Adrenal gland (tissue), 19 donors: ENCODE data around the gene FOXB1. TPM values are rescaled to one million over a fixed set of nuclear protein-coding genes. Genes with fewer than 3 reads are reported as not detected.
A peak's percentile ranks its signal among the peaks of the same experiment; 100 is the strongest.

Source experiments
- DNase-seq, 7 donors: peaks; one replicate each; pipeline ENCODE4 v3.0.0-alpha.2; 2019 to 2020
- H3K27ac ChIP-seq, 5 donors: fragments of 200-600 bp; sonication (generic) in 4 of 5; 1 replicate in 3 of 5; 2 replicates in 2 of 5; pipeline versions ENCODE4 v1.5.1 to v1.8.0; 2016 to 2020; ENCODE audit warnings: mild to moderate bottlenecking in 1 of 5
- H3K27me3 ChIP-seq: fragments of 200-600 bp; 2 replicates; pipeline ENCODE4 v1.8.0; 2021
- H3K36me3 ChIP-seq, 2 donors: fragments of 200-600 bp; replicated peaks in 1 of 2; 1 replicate in 1 of 2; 2 replicates in 1 of 2; pipeline versions ENCODE4 v1.5.1 to v1.8.0; 2018 to 2022
- H3K4me1 ChIP-seq, 2 donors: fragments of 200-600 bp; replicated peaks in 1 of 2; 1 replicate in 1 of 2; 2 replicates in 1 of 2; pipeline versions ENCODE4 v1.5.1 to v1.8.0; 2018 to 2021
- H3K4me3 ChIP-seq, 4 donors: fragments of 200-600 bp; sonication (generic) in 3 of 4; one replicate each; pipeline ENCODE4 v1.5.1; 2016 to 2018
- H3K9me3 ChIP-seq, 3 donors: fragments of 200-600 bp; sonication (generic) in 1 of 3; replicated peaks in 1 of 3; 1 replicate in 2 of 3; 2 replicates in 1 of 3; pipeline versions ENCODE4 v1.5.1 to v1.8.0; 2016 to 2021
- POLR2A ChIP-seq, 2 donors: fragments of 450-650 bp; IDR thresholded peaks; one replicate each; pipeline ENCODE4 v1.6.1; 2017; ENCODE audit warnings: antibody characterized with exemption in 2 of 2, mild to moderate bottlenecking in 2 of 2, moderate library complexity in 1 of 2
- WGBS, 4 donors: extraction: QIAGEN DNeasy Blood & Tissue Kit in 2 of 4; methylation state at CpG; one replicate each; pipeline versions ENCODE4 v1.1.5 to v1.1.7; 2013 to 2017; 5-methylcytosine and 5-hydroxymethylcytosine counted together
- intact Hi-C, 2 donors: fragments of 100-400 bp; cut with DNase I; formaldehyde crosslinking; loops; one replicate each; pipeline versions ENCODE4 v1.14.1 to v1.15.0; 2022 to 2023
- long read RNA-seq, 10 donors: library from polyadenylated mRNA in 3 of 10; unstranded in 2 of 10; stranded (forward) in 1 of 10; transcript quantifications; one replicate each; pipeline ENCODE4 v2.0.0 and lab custom pipeline, GENCODE V29; 2021 to 2026
- polyA plus RNA-seq, 3 donors: library from polyadenylated mRNA; stranded (reverse); fragments of 200-250 nt in 2 of 3; fragments of 350-450 nt in 1 of 3; fragmentation: Illumina TruSeq in 1 of 3; extraction: RNeasy Lipid Tissue Mini Kit (QIAGEN cat#74804) in 1 of 3; gene quantifications; one replicate each; pipeline ENCODE4 v1.2.3, GENCODE V29; 2013 to 2014
- total RNA-seq, 9 donors: library from RNA; depleted of rRNA in 4 of 9; stranded (reverse); fragments of >200 nt in 4 of 9; fragments of 120-200 nt in 1 of 9; fragmentation: NEBNext Ultra II Directional in 1 of 9; extraction: Animal tissue kit (Norgen Biotek cat#: 25700) in 1 of 9; gene quantifications; one replicate each; pipeline versions ENCODE4 v1.1.0 to v1.2.4, GENCODE V29; 2013 to 2023
- TF ChIP-seq, protein P1 (sequence below), 6 experiments: fragments of 450-650 bp in 4 of 6; fragments of 200-600 bp in 2 of 6; sonication (generic) in 1 of 6; IDR thresholded peaks; 1 replicate in 5 of 6; 2 replicates in 1 of 6; pipeline versions ENCODE4 v1.5.1 to v1.8.0; 2016 to 2021; ENCODE audit warnings: antibody characterized with exemption in 6 of 6, mild to moderate bottlenecking in 2 of 6, moderate library complexity in 1 of 6
- donor health status: healthy with polysubstance abuse.
- donor health status: Bipolar disorder and iron deficiency.
- donor health status: DM: yes; HTN: yes; CAD: no.
- donor health status: DM: no; HTN: no; CAD: no.
- donor health status: DM: no; HTN: no; CAD: no.
- donor health status: DM: yes; HTN: yes; CAD: no.

Gene FOXB1
- total RNA-seq: not detected
- polyA plus RNA-seq: not detected
- long read RNA-seq, donor 1: 0 reads
- long read RNA-seq, donor 2: 0 reads
- long read RNA-seq, donor 3: 0 reads
- long read RNA-seq, donor 4: 0 reads
- long read RNA-seq, donor 5: 0 reads
- long read RNA-seq, donor 6: 0 reads
- long read RNA-seq, donor 7: 0 reads
- long read RNA-seq, donor 8: 0 reads
- long read RNA-seq, donor 9: 0 reads
- long read RNA-seq, donor 10: 0 reads

DNA sequence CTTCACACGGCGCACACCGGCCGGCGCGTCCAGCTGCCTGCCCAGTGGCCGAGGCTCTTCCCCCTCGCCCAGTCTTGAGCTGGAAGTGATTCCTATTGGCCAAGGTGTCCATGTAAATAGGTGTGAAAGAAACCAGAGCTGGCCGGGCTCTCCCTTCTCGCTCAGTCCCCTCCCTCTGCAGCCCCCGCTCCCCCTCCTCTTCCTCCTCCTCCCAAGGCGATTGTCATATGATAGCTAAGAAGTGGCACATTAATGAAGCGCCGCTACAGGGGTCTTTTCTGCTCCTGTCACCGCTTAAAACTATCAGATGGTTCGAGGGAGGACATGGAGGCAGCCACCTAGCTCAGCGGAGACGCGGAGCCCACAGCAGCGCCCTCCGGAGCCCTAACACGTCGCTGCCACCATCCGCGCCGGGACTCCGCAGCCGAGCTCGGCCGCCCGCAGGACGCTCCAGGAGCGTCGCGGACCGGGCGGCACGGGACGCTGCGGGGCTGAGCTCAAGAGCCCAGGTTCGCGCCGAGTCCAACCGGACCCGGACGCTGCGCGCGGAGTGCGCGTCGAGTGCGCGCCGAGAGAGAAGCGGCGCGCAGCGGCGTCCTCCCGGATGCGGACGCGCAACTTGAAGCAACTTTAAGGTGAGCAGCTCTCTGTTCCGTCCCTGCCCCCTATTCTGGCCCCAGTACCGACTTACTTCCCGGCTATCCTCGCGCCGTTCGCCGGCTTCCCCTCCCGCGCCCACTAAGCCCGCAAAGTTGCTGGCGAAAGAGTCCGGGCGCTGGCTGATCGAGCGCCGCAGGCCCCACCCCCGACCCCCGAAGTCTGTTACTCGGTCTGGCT is at the start of gene FOXB1:
Gene FOXB1, plus strand, starts transcription at position 303 of the 837 bp plus-strand sequence. CDS start 653 bp downstream, outside the sequence.
- H3K36me3 ChIP-seq: no peaks in the 10 kb centered on the region
- H3K27me3 ChIP-seq: peaks cover 98% of the 10 kb centered on the region
- 1 to 6% (median 3%) methylated on average over 28 to 84 of the region's 84 CpGs for WGBS, 4 donors
- DNase-seq: no peak
- H3K4me1 ChIP-seq: peaks cover 16 to 30% of the 10 kb centered on the region in 2 donors
- intact Hi-C loops: no loop called here
- H3K27ac ChIP-seq: no peak within 1 kb of the TSS
- H3K4me3 ChIP-seq: peak within 1 kb of the TSS in 1 of 4 donors; percentile 46
- TF ChIP-seq, protein P1, sequence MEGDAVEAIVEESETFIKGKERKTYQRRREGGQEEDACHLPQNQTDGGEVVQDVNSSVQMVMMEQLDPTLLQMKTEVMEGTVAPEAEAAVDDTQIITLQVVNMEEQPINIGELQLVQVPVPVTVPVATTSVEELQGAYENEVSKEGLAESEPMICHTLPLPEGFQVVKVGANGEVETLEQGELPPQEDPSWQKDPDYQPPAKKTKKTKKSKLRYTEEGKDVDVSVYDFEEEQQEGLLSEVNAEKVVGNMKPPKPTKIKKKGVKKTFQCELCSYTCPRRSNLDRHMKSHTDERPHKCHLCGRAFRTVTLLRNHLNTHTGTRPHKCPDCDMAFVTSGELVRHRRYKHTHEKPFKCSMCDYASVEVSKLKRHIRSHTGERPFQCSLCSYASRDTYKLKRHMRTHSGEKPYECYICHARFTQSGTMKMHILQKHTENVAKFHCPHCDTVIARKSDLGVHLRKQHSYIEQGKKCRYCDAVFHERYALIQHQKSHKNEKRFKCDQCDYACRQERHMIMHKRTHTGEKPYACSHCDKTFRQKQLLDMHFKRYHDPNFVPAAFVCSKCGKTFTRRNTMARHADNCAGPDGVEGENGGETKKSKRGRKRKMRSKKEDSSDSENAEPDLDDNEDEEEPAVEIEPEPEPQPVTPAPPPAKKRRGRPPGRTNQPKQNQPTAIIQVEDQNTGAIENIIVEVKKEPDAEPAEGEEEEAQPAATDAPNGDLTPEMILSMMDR (IDR thresholded peaks at IDR 0.05): no peak
- no peak for TF ChIP-seq POLR2A (IDR thresholded peaks at IDR 0.05)
- H3K9me3 ChIP-seq: no peaks in the 10 kb centered on the region

GRCh38 chr15:59958288-59958687 is 45.8 kb upstream of the FOXB1 start:
- TF ChIP-seq POLR2A (IDR thresholded peaks at IDR 0.05): no peak
- TF ChIP-seq, protein P1 (IDR thresholded peaks at IDR 0.05): no peak
- intact Hi-C loops: no loop called here
- DNase-seq: no peak
- Histone ChIP-seq H3K9me3 (peaks cover 0 to 4% (median 0%) of the 10 kb centered on the region in 3 donors), H3K36me3 (no peaks in the 10 kb centered on the region), H3K4me3 (no peak overlapping the region), H3K4me1 (no peaks in the 10 kb centered on the region), H3K27me3 (no peaks in the 10 kb centered on the region), H3K27ac (no peak overlapping the region)

DNA sequence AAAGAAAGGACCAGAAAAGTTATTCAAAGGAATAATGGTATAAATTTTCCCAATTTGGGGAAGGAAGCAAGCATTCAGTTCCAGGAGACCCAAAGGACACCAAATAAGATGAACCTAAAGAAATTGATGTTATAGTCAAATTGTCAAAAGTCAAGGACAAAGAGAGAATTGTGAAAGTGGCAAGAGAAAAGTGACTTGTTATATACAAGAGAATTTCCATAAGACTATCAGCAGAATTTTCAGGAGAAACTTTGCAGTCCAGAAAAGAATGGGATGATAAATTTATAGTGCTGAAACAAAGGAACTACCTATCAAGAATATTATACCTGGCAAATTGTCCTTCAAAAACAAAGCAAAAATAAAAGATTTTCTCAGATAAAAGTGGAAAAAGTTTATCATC is 43.8 kb upstream of the FOXB1 start:
- TF ChIP-seq, protein P1 (IDR thresholded peaks at IDR 0.05): no peak
- TF ChIP-seq POLR2A (IDR thresholded peaks at IDR 0.05): no peak
- Histone ChIP-seq H3K4me3 (no peak overlapping the region), H3K27me3 (no peaks in the 10 kb centered on the region), H3K36me3 (no peaks in the 10 kb centered on the region), H3K27ac (no peak overlapping the region), H3K9me3 (peaks cover 0 to 4% (median 0%) of the 10 kb centered on the region in 3 donors), H3K4me1 (no peaks in the 10 kb centered on the region)
- no peak for DNase-seq
- intact Hi-C loops: no loop called here

DNA sequence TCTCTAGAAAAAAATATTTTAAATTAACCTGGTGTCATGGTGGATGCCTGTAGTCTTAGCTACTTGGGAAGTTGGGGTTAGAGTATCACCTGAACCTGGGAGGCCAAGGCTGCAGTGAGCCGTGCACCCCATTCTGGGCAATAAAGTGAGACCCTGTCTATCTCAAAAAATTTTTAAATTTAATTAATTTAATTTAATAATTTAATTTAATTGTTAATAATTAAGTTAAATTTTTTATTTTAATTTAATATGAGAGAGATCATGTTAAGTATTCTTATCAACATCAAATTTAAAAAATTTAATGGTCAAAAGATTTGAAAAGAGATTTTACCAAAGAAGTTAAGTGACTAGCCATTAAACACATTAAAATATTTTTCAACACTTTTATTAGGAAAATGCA is 40.8 kb upstream of the FOXB1 start:
- TF ChIP-seq, protein P1 (IDR thresholded peaks at IDR 0.05): no peak
- no peak for TF ChIP-seq POLR2A (IDR thresholded peaks at IDR 0.05)
- Histone ChIP-seq H3K36me3 (no peaks in the 10 kb centered on the region), H3K9me3 (peaks cover 0 to 4% (median 0%) of the 10 kb centered on the region in 3 donors), H3K4me1 (no peaks in the 10 kb centered on the region), H3K27ac (no peak overlapping the region), H3K4me3 (no peak overlapping the region), H3K27me3 (no peaks in the 10 kb centered on the region)
- intact Hi-C loops: no loop called here
- 91 to 97% (median 95%) methylated on average over 1 of the region's 1 CpG for WGBS, 4 donors
- DNase-seq: no peak
